Stimulated activated CD8-positive, alpha-beta memory T cell treated with anti-CD3 and anti-CD28 coated beads, Interleukin-7, amount 100 ng/mL, for 48 hours (primary cell): ENCODE measurements around the gene RDH13.
"Not testable (repeated sequence)": the region's sequence is repeated elsewhere in the genome, so short reads cannot be mapped to it uniquely, and the experiment has no call there.

Experiments used
- DNase-seq, 2 donors: peaks; one replicate each; pipeline ENCODE4 v3.0.0-alpha.2; 2020; ENCODE audit warnings: low read depth in 1 of 2; ENCODE audit errors: extremely low read depth in 1 of 2

The RDH13 gene

GRCh38 chr19:55079400-55080038 lies 16.6 kb upstream of the RDH13 start:
- no peak for DNase-seq

DNA sequence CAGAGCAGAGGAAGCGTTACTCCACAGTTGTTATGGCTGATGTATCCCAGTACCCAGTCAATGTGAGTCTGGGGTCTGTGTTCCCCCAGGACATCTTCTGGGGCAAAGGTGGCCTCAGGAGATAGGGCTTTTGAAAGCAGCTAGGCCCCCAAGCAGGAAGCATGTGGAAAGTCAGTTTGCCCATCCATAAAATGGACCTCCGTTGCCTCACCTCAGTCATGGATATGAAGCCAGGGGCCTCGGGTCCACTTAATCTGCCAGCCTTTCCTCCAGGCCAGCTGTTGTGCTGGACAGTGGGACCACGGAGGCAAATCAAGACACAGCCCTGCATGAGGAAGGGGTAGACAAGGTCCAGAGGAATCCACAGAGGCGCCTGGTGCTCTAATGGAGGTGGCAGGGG lies 16.0 kb upstream of the RDH13 start:
- no peak for DNase-seq

- no peak for DNase-seq
These were observed 14.2 kb upstream of the RDH13 start for GRCh38 chr19:55077106-55077505.

DNA sequence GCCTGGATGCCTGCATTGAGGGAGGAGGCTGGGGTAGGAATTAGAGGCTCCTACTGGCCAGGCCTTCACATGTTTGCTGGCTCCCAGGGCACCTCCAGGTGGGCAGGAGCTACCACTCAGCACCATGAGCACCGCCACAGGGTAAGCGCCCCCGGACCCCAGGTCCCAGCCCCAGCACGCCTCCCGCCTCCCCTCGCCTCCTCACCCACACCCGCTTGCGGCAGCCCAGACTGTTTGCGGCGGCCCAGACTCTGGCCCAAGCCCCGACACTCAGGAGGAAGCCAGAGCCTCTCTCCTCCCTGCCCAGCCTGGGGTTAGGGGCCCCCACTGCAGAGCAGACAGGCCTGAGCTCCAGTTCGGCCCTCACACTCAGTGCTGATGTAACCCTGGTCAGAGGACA lies 13.4 kb upstream of the RDH13 start:
- no peak for DNase-seq

DNA sequence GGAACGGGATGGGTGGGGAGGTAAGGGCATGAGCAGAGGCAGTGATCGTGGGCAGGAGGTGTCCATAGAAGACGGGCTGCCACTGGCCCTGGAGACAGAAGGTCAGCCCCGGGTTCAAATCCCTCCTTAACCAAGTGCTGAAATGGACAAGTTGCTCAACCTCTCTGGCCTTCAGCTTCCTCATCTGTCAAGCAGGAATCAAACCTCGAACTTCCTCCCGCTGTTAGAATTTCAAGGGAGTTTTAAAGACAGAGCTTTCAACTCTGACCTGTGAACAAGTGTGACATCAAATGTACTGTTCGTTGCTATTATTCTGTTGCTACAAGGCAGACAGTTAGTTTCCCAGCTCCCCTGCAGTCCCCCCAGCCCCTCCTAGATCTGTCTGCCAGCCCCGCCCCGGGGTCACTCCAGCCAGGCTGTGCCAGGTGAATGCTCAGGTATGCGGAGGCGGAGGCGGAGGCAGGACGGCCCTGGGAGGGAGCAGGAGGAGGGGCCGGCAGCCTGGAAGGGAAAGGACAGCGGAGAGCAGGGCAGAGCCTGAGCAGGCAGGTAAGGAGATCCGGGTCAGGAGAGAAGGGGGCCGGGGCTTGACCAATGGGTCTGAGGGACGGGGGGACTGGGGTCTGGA lies 12.5 kb upstream of the RDH13 start, which contains the start of gene EPS8L1:
TSS of gene EPS8L1 (plus strand) at position 499 of the 628 bp plus-strand sequence. CDS start 576 bp downstream, outside the sequence.
- no peak for DNase-seq

DNA sequence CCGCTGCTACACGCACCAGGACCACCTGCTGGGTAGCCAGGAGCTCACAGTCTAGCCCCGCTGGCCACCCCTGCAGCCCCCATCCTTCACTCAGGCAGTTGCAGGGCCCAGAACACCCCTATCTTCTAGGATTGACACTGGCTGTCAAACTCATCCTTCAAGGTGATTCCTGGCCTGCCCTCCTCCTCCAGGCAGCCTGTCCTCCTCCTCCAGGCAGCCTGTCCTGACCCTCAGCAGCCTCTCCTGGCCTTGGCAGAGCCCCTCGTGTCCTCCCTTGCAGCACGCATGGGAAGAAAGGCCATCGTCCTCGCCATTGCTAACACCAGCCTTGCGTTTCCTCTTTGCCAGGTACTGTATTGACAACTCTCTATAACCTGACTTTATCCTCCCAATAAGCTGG lies 9.0 kb upstream of the RDH13 start:
- no peak for DNase-seq

GRCh38 chr19:55071129-55071502 lies 8.2 kb upstream of the RDH13 start:
- no peak for DNase-seq

DNA sequence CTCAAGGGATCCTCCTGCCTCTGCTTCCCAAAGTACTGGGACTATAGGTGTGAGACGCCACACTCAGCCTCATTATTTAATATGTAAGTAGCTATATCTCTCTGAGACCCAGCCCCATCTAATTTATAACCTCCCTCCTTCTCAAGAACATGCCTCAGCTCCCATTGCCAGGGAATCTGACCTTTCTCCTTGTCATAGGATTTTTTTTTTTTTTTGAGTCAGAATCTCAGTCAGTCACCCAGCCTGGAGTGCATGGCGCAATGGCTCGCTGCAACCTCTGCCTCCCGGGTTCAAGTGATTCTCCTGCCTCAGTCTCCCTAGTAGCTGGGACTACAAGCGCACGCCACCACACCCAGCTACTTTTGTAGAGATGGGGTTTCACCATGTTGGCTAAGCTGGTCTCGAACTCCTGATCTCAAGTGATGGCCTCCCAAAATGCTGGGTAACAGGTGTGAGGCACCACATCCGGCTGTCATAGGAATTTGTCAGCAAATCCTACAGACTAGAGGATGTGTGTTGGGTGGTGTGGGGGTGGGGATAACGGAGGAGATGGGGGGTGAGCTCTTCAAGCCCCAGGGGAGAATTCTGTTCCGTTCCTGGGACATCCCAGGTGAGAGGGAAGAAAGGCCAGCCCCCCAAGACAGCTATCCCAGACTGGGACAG lies 7.6 kb upstream of the RDH13 start:
- DNase-seq: no peak

- DNase-seq: no peak
These were observed 6.9 kb upstream of the RDH13 start for GRCh38 chr19:55069865-55070197.

- DNase-seq: no peak
These were observed 6.3 kb upstream of the RDH13 start for GRCh38 chr19:55068950-55069864.

GRCh38 chr19:55067869-55068268 lies 4.9 kb upstream of the RDH13 start:
- DNase-seq: no peak

DNA sequence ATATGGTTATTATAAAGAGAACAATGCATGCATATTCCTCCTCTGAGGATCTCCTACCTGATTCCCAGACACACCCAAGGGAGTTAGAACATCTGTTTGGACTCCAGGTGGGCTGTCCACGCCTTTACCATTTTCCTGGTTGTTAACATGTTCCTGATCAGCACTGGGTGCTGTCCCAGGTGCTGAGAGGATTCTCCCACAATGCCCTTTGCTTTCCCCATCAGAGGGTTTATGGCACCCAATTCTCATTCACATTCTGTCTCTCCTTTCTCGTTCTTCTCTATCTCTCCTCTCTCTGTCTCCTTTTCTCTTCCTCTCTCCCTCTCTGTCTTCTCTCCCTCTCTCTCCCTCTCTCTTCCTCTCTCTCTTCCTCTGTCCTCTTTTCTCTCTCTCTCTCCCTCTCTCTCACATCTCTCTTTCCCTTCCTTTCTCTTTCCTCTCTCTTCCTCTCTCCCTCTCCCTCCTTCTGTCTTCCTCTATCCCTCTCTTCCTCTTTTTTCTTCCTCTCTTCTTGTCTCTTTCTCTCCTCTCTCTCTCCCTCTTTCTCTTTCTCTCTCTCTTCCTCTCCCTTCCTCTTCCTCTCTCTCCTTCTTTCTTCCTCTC lies 3.3 kb upstream of the RDH13 start:
- no peak for DNase-seq

DNA sequence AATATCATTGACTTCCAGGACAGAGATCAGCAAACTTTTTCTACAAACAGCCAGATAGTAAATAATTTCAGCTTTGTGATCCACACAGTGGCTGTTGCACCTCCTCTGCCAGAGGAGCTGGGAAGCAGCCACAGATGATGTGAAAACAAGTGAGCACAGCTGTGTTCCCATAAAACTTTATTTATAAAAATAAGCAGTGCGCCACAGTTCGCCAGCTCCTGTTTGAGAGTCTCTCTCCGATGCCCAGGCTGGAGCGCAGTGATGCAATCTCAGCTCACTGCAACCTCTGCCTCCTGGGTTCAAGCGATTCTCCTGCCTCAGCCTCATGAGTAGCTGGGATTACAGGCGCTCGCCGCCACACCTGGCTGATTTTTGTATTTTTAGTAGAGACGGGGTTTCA lies 2.6 kb upstream of the RDH13 start:
- not testable (repeated sequence) for DNase-seq

- DNase-seq: no peak
These were observed 520 bp upstream of the RDH13 start for GRCh38 chr19:55063492-55063843.

DNA sequence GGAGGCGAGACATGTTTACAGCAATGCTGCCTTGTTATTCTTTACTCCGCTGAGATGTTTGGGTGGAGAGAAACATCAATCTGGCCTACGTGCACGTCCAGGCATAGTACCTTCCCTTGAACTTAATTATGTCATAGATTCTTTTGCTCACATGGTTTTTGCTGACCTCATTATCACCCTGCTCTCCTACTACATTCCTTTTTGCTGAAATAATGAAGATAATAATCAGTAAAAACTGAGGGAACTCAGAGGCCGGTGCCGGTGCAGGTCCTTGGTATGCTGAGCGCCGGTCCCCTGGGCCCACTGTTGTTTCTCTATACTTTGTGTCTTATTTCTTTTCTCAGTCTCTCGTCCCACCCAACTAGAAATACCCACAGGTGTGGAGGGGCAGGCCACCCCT lies 2.7 kb downstream of the RDH13 start:
- not testable (repeated sequence) for DNase-seq

DNA sequence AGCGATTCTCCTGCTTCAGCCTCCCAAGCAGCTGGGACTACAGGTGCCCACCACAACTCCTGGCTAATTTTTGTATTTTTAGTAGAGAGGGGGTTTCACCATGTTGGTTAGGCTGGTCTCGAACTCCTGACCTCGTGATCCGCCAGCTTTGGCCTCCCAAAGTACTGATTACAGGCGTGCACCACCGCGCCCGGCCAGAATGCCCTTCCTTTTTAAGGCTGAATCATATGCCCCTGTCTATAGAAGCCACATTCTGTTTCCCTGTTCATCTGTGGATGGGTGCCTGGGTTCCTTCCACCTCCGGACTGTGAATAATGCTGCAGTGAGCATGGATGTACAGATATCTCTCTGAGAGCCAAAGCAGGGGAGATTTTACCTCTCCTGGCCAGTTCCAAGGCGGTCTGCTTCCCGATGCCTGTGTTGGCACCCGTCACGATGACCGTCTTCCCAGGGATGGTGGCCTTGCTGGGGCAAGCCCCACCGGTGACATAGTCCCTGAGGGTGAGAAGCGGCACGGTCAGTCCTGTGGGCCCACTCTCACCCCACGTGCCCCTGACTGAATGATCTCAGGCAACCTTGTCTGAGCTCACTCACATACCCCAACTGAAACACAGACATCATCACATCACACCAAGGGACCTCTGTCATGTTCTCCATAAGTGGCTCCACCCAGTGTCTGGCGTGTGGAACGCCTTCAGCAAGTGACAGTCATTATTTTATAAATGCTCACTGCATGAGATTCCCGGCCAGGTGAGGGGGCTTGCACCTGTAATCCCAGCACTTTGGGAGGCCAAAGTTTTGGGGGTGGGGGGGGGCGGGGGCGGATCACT lies 4.0 kb downstream of the RDH13 start:
- no peak for DNase-seq

DNA sequence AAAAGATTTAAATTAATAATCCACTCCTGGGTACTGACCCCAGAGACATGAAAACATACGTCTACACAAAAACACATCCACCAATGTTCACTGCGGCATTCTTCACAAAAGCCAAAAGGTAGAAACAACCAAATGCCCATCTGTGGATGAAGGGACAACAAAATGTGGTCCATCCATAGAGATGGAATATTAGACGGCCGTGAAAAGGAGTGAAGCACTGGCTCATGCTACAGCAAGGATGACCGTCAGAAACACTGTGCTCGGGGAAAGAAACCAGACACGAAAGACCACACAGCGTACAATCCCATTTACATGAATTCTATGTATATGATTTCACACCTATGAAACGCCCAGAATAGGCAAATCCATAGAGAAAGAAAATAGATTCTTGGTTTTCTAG lies 6.1 kb downstream of the RDH13 start:
- DNase-seq: no peak

- DNase-seq: no peak
These were observed 9.2 kb downstream of the RDH13 start for GRCh38 chr19:55053735-55054134.

- no peak for DNase-seq
These were observed 12.0 kb downstream of the RDH13 start for GRCh38 chr19:55050749-55051532.
